Measurements from ENCODE around the gene RWDD4. TPM values are rescaled to one million over a fixed set of nuclear protein-coding genes. Genes with fewer than 3 reads are reported as not detected.

The RWDD4 gene
- total RNA-seq, 4 donors from 2014 or later, result 11.8 to 31.2 (median 19.3) TPM

- intact Hi-C loops (cut with DNase I; ENCODE audit: low total_unique reads), result no loop called here
- no peaks in the 10 kb centered on the region for H3K27me3 ChIP-seq
- H3K4me3 ChIP-seq, result peak overlapping the region; percentile 42 to 76
- no peaks in the 10 kb centered on the region for H3K36me3 ChIP-seq
- TF ChIP-seq POLR2A (IDR thresholded peaks at IDR 0.05), result no peak
- TF ChIP-seq, protein P1, sequence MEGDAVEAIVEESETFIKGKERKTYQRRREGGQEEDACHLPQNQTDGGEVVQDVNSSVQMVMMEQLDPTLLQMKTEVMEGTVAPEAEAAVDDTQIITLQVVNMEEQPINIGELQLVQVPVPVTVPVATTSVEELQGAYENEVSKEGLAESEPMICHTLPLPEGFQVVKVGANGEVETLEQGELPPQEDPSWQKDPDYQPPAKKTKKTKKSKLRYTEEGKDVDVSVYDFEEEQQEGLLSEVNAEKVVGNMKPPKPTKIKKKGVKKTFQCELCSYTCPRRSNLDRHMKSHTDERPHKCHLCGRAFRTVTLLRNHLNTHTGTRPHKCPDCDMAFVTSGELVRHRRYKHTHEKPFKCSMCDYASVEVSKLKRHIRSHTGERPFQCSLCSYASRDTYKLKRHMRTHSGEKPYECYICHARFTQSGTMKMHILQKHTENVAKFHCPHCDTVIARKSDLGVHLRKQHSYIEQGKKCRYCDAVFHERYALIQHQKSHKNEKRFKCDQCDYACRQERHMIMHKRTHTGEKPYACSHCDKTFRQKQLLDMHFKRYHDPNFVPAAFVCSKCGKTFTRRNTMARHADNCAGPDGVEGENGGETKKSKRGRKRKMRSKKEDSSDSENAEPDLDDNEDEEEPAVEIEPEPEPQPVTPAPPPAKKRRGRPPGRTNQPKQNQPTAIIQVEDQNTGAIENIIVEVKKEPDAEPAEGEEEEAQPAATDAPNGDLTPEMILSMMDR (IDR thresholded peaks at IDR 0.05), result no peak
- peak overlapping the region; percentile 84 to 91 for H3K27ac ChIP-seq
- DNase-seq, result no peak
- no peaks in the 10 kb centered on the region for H3K9me3 ChIP-seq
- peaks cover 6 to 8% of the 10 kb centered on the region in 2 donors for H3K4me1 ChIP-seq
Observed at GRCh38 chr4:183659872-183660242, 872 bp upstream of the RWDD4 start.

GRCh38 chr4:183658362-183659028 lies 490 bp downstream of the RWDD4 start:
- intact Hi-C loops (cut with DNase I; ENCODE audit: low total_unique reads), result no loop called here
- TF ChIP-seq, protein P1 (IDR thresholded peaks at IDR 0.05), result no peak
- TF ChIP-seq POLR2A (IDR thresholded peaks at IDR 0.05), result no peak
- peaks cover 6 to 8% of the 10 kb centered on the region in 2 donors for H3K4me1 ChIP-seq
- peak overlapping the region; percentile 84 to 91 for H3K27ac ChIP-seq
- H3K36me3 ChIP-seq, result no peaks in the 10 kb centered on the region
- peak overlapping the region; percentile 42 to 76 for H3K4me3 ChIP-seq
- DNase-seq, result peak in 1 of 2 donors; percentile 34
- H3K9me3 ChIP-seq, result no peaks in the 10 kb centered on the region
- H3K27me3 ChIP-seq, result no peaks in the 10 kb centered on the region

- Histone ChIP-seq H3K36me3 (no peaks in the 10 kb centered on the region), H3K27ac (no peak overlapping the region), H3K4me3 (peak overlapping the region in 1 of 2 donors; percentile 76), H3K4me1 (peaks cover 6 to 8% of the 10 kb centered on the region in 2 donors), H3K27me3 (no peaks in the 10 kb centered on the region), H3K9me3 (no peaks in the 10 kb centered on the region)
- TF ChIP-seq POLR2A (IDR thresholded peaks at IDR 0.05), result no peak
- TF ChIP-seq, protein P1 (IDR thresholded peaks at IDR 0.05), result no peak
- no peak for DNase-seq
- intact Hi-C loops (cut with DNase I; ENCODE audit: low total_unique reads), result no loop called here
Observed at GRCh38 chr4:183657564-183657963, 1.4 kb downstream of the RWDD4 start.

- Histone ChIP-seq H3K36me3 (no peaks in the 10 kb centered on the region), H3K27me3 (no peaks in the 10 kb centered on the region), H3K27ac (no peak overlapping the region), H3K9me3 (no peaks in the 10 kb centered on the region), H3K4me3 (no peak overlapping the region), H3K4me1 (no peaks in the 10 kb centered on the region)
- no peak for DNase-seq
- TF ChIP-seq, protein P1 (IDR thresholded peaks at IDR 0.05), result no peak
- no peak for TF ChIP-seq POLR2A (IDR thresholded peaks at IDR 0.05)
- intact Hi-C loops (cut with DNase I; ENCODE audit: low total_unique reads), result no loop called here
Observed at GRCh38 chr4:183645326-183645725, 13.7 kb downstream of the RWDD4 start.

- H3K27ac ChIP-seq, result no peak overlapping the region
- no peak overlapping the region for H3K4me3 ChIP-seq
- intact Hi-C loops (cut with DNase I; ENCODE audit: low total_unique reads), result no loop called here
- H3K36me3 ChIP-seq, result no peaks in the 10 kb centered on the region
- TF ChIP-seq POLR2A (IDR thresholded peaks at IDR 0.05), result no peak
- TF ChIP-seq, protein P1 (IDR thresholded peaks at IDR 0.05), result no peak
- DNase-seq, result no peak
- H3K4me1 ChIP-seq, result no peaks in the 10 kb centered on the region
- H3K9me3 ChIP-seq, result no peaks in the 10 kb centered on the region
- no peaks in the 10 kb centered on the region for H3K27me3 ChIP-seq
Observed at GRCh38 chr4:183639291-183639690, 19.7 kb downstream of the RWDD4 start.

Measured in uterus (tissue), 4 donors.